Epidermal melanocyte (primary cell): ENCODE measurements around the gene SP6.
A peak's percentile ranks its signal among the peaks of the same experiment; 100 is the strongest.

Experiments used
- DNase-seq: peaks from one replicate; pipeline ENCODE4 v3.0.0; 2011; ENCODE audit warnings: low spot score; ENCODE audit not compliant: insufficient read length

The SP6 gene

GRCh38 chr17:47838636-47839035 is 12.3 kb downstream of the SP6 start:
- no peak for DNase-seq

DNA sequence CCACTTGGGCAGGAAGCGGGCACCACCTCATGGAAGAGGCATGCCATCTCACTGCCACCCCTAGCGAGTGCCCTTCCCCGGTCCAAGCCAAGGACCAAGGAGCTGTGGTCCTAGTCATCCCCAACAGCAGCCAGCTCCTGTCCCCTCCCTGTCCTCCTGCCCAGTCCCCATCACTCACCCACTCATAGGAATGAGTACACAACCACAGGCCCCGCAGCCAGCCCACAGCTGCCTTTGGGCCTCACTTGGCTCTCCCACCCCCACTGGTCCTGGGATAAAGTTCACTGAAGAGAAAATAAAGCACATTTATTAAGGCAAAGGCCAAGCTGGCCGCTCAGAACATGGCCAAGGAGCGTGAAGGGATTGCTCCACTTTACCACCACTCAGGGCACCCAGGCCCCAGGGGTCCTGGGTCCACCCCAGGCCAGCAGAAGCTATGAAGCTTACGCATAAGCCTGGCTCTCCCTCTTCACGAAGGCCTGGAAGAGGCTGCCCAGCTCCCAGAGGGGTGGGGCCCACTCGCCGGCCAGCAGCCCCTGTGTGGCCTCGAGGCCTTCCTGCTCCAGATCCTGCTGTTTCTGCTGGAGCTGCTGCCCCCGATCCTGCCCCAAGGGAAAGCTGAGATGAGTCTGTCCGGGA is 13.4 kb downstream of the SP6 start:
- no peak for DNase-seq

GRCh38 chr17:47836601-47837000 is 14.4 kb downstream of the SP6 start:
- no peak for DNase-seq

DNA sequence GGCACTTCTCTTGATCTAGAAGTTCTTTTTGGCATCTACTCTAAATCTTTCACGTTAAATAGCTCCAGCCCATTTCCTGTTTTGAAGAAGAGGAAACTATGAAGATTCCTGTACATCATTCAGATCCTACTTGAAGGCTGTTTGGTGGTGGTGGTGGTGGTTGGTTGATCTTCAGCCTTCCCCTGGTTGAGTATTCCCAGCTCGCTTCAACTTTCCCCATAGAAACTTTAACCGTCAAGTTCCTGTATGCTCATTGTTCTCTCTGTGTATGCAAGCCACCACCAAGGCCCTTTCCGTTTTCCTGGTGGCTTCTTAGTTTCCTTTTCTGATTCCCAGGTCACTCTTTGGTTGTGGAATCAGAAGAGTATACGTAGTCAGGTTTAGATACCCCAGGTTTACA is 16.2 kb downstream of the SP6 start:
- no peak for DNase-seq

DNA sequence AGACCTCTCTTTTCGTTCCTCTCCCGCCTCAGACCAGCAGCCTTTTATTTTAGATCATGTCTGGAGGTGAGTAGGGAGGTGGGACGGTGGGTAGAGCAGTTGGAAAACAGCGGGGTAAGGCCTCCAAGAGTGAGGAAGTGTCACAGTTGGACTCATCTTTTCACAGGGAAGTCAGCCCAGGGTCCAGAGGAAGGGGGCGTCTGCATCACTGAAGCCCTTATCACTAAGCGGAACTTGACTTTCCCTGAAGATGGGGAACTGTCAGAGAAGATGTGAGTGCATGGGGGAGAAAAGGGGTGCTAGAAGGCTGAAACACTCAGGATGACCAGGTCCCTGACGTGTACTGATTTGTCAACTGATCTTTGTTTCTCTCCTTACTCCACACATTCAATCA is 19.0 kb downstream of the SP6 start:
- no peak for DNase-seq

- DNase-seq, result peak; percentile 99
Measured at GRCh38 chr17:47831003-47831933, 19.7 kb downstream of the SP6 start, which contains the start of the genes LRRC46 and MRPL10. Gene LRRC46, plus strand, starts transcription at chr17:47831670. Its CDS starts 320 bp downstream, at chr17:47831990. Gene MRPL10, minus strand, starts transcription at chr17:47831541. Its CDS starts 30 bp downstream, at chr17:47831511.

DNA sequence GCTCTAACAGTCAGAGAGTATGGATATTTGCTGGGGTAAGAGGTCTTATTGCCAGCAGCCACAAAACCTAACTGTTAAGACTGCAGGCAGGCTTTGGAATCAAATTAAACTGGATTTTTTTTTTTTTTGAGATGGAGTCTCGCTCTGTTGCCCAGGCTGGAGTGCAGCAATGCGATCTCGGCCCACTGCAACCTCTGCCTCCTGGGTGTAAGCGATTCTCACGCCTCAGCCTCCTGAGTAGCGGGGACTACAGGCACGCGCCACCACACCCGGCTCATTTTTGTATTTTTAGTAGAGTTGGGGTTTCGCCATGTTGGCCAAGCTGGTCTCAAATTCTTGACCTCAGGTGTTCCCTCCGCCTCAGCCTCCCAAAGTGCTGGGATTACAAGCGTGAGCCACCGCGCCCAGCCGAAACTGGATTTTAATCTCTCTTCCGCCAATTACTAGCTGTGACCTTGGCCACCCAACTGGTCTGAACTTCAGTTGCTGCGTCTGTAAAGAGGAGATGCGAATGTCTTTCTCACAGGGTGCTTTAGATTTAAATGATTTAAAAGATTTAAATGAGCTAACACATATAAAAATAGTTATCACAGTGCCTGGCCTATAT is 20.5 kb downstream of the SP6 start:
- DNase-seq, result no peak

GRCh38 chr17:47829870-47830269 is 21.1 kb downstream of the SP6 start:
- no peak for DNase-seq

DNA sequence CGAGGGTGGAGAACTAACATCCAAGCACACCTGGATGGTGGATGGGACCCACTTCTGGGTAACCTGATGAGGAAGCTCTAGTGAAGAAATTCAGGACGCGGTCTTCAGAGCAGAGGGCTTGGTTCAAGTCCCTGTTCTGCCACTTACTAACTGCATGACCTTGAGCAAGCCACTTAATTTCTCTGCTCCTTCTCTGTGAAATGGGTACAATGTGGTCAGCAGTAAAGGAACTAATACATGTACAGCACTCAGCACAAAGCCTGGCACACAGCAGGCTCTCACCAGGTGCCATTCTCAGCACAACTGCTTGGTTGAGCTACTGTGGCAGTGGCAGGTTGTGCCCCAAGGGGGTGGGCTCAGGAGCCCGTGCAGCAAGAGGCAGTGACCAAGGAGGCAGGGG is 27.4 kb downstream of the SP6 start:
- no peak for DNase-seq

- no peak for DNase-seq
Measured at GRCh38 chr17:47822785-47823184, 28.2 kb downstream of the SP6 start.

GRCh38 chr17:47821424-47822391 is 29.3 kb downstream of the SP6 start, which contains the start of gene OSBPL7:
Gene OSBPL7, minus strand, starts transcription at chr17:47821794. Its CDS starts 1,516 bp downstream, at chr17:47820278.
- DNase-seq, result peak; percentile 85

DNA sequence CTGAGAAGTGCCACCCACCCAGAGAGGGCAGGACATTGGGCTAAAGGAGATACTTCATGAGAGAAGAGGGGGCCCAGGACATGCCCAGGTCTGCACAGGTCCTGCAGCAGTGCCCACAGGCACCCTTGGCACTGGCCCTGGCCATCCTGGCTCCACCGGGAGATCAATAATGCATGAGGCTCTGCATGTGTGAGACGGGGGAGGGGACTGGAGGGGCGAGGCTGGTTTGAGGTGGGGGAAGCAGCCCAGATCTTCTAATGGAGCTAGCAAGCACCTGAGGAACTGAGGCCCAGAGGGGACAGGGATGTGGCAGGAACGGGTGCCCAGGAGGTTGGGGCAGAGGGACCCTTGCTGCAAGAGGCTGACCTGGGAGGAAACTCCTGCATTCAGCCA is 29.9 kb downstream of the SP6 start:
- no peak for DNase-seq

DNA sequence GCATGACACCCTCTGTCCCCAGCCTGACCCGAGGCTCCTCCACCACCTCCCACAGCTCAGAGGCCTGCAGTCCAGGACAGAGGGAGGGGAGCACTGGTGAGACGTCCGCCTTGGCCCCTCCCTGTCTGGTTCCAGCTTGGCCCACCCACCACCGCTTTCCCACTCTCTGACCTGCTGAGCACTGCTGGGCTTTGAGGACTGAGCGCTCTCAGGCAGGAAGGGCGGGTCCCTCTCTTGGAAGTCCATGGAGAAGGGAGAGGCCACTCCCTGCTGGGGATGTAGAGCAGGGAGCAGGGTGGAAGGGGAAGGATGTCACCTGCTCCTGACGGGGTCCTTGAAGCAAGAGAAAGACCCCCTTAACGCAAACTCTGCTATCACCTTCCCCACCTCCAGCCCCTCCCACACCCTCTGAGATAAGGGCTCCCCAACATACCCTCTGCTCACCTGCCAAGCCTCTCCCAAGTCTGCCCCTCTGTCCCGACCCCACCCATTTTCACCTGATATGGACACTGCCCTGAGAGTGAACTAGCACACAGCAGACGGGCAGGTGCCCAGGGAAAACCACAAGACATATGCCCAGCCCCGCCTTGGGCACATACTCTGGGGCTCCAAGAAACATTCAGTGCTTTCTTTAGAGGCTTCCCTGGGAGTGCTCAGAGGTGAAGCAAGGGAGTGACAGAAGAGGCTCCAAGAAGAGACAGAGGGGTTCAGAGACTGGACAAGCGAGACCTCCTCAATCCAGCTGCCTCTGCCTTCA is 30.8 kb downstream of the SP6 start:
- no peak for DNase-seq

DNA sequence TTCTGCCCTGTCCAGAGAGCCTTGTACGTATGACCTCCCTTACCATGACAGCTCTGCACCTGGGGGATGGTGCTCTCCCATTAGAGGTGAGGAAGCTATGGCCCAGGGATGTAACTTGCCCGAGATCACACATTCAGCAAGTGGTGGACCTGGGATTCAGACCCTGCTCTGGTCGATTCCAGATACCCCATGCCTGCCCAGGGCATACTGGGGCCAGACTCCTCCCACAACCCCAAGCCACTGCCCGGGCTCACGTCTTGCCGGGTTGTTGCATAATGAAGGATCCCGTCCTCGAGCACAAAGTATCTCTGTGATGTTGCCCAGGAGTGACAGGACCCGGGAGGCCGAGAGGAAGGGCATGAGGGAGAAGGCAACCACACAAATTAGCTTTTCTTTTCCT is 31.5 kb downstream of the SP6 start:
- DNase-seq, result no peak

DNA sequence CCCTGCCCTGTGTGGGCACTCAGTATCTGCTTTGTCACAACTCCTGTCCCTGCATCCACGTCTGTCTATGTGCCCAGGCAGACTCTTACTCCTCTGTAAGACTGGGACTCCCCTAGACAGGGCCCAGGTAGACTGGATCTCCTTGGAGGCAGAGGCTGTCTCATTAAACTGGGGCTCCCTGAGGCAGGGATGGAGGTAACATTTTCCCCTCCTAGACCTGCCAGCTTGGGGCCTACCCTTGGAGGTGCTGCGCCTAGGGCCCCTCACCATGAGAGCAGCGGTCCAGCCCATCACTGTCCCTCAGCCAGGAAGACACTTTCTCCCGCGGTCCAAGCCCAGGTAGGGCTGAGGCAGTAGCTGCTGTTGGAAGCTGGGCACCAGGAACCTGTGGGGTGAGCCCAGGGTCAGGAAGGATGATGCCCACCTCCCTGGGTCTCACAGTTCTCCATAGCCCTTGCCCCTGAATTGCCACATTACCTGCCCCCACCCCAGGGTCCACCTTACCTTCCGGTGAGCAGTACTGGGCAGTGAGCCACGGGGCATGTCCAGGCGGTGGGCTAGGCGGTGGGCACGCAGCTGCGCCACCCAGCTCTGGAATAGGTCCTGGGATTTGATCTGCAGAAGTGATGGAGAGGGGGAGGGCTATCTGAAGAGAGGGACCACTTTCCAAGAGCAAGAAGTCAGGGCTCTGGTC is 32.8 kb downstream of the SP6 start:
- no peak for DNase-seq

DNA sequence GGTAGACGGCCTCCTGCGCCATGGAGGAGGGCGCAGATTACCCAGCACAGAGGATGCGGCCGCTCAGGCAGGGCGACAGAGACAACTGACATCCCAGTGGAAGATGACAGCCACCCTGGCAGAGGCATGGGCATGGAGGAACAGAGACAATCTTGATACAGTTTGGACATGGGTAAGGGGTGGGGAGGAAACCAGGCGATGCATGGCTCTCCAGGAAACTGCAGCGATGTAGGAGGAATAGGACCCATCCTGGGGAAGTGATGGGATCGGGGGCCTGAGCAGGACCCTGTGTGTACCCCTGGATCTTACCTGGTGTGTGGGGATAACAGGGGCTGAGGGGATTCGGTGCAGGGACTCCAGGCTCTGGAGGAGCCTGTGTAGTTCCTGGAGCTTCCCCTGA is 34.0 kb downstream of the SP6 start:
- no peak for DNase-seq

GRCh38 chr17:47816111-47816735 is 34.7 kb downstream of the SP6 start:
- no peak for DNase-seq

- DNase-seq, result no peak
Measured at GRCh38 chr17:47815106-47815918, 35.7 kb downstream of the SP6 start.
